Astrocyte (in vitro differentiated cells and primary cell): ENCODE results near the gene BUD13.

Experiments
- EZH2 ChIP-seq: IDR thresholded peaks from 2 replicates; pipeline ENCODE4 v1.6.1; 2012; ENCODE audit warnings: mild to moderate bottlenecking, low read length, inconsistent platforms; ENCODE audit not compliant: insufficient read depth
- TF ChIP-seq, protein P1 (sequence below): IDR thresholded peaks from 2 replicates; pipeline ENCODE4 v1.5.1; 2011; ENCODE audit warnings: low read depth, mild to moderate bottlenecking, inconsistent platforms, low read length, moderate library complexity; ENCODE audit not compliant: insufficient read depth

DNA sequence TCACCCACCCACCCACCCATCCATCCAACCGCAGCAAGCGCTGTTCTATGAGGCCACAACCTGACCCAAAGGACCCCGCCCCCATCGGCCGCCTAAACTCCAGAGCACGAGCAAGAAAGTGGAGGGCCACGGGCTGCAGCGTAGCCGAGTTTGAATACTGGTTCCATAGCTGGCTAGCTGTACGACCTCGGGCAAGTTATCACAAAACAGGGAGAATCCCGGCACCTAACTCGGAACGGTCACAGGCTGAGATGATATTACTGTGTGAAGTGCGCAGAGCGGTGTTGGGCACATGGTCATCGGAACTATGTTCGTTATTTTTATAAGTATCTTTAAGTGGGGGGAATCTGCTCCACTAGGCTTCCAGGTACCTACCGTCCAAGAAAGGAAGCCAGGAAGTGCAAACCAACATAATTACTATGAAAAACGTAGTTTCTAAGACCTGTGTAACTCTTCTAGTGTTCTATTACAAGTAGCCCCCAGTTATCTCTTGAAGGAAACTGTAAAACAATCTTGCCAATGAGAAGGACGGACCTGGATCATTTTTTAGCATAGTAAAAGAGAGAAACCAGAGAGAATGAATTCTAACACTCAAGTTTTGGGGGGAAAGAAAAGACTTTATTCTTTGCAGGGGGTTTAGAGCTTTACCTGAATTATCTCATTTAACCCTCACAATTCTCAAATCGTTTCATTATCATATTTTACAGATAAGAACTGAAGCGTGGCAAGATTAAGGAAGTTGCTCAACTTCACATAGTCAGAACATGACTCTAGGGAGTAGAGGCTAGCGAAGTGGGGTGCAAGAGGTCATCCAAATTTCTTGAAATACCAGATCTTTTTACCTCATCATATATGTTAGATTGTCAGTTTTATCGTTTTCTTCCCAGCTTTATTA is 663 bp upstream of the BUD13 start:
- TF ChIP-seq, protein P1, sequence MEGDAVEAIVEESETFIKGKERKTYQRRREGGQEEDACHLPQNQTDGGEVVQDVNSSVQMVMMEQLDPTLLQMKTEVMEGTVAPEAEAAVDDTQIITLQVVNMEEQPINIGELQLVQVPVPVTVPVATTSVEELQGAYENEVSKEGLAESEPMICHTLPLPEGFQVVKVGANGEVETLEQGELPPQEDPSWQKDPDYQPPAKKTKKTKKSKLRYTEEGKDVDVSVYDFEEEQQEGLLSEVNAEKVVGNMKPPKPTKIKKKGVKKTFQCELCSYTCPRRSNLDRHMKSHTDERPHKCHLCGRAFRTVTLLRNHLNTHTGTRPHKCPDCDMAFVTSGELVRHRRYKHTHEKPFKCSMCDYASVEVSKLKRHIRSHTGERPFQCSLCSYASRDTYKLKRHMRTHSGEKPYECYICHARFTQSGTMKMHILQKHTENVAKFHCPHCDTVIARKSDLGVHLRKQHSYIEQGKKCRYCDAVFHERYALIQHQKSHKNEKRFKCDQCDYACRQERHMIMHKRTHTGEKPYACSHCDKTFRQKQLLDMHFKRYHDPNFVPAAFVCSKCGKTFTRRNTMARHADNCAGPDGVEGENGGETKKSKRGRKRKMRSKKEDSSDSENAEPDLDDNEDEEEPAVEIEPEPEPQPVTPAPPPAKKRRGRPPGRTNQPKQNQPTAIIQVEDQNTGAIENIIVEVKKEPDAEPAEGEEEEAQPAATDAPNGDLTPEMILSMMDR = no peak
- TF ChIP-seq EZH2 = no peak
